ENCODE measurements around the gene LRRC8B. TPM values are rescaled to one million over a fixed set of nuclear protein-coding genes. Genes with fewer than 3 reads are reported as not detected.
A peak's percentile ranks its signal among the peaks of the same experiment; 100 is the strongest.

The LRRC8B gene
- polyA plus RNA-seq, 3 donors: 4.5 to 9.1 (median 7.9) TPM

- Histone ChIP-seq H4K20me1 (ENCODE audit: insufficient read depth, low read length) (peaks cover 60% of the 10 kb centered on the region), H2AFZ (ENCODE audit: insufficient read depth, low read depth, low read length, poor library complexity, severe bottlenecking) (no peak overlapping the region), H3K27me3 (ENCODE audit: control insufficient read depth in 2 of 2, insufficient read depth in 2 of 2, low read length in 2 of 2) (no peaks in the 10 kb centered on the region), H3K4me1 (ENCODE audit: control insufficient read depth in 1 of 2, insufficient read depth in 2 of 2, low read length in 2 of 2) (peaks cover 2 to 11% of the 10 kb centered on the region in 2 donors), H3K36me3 (replicated peaks in 1 of 2; ENCODE audit: control insufficient read depth in 1 of 2, insufficient read depth in 2 of 2, low read length in 2 of 2) (peaks cover 0 to 12% of the 10 kb centered on the region in 2 donors), H3K9ac (ENCODE audit: insufficient read depth, low read length, poor library complexity, severe bottlenecking) (no peak overlapping the region), H3K4me3 (replicated peaks in 1 of 3; ENCODE audit: low read depth in 2 of 3, low read length in 3 of 3) (no peak overlapping the region), H3K79me2 (ENCODE audit: insufficient read depth, low read length) (peaks cover 94% of the 10 kb centered on the region), H3K9me3 (replicated peaks in 1 of 2; ENCODE audit: control insufficient read depth in 1 of 2, insufficient read depth in 1 of 2, low read length in 2 of 2) (no peaks in the 10 kb centered on the region), H3K4me2 (replicated peaks; ENCODE audit: extremely low read depth, low read length, poor library complexity, severe bottlenecking) (no peak overlapping the region), H3K27ac (ENCODE audit: low read depth in 1 of 2, low read length in 2 of 2) (no peak overlapping the region)
- no peak for TF ChIP-seq CTCF (IDR thresholded peaks at IDR 0.05)
- DNase-seq: no peak
- Mint-ChIP-seq H3K4me1 (peaks cover 29% of the 10 kb centered on the region), H3K36me3 (peaks cover 11 to 17% of the 10 kb centered on the region in 2 donors), H3K27me3 (ENCODE audit: low read depth in 3 of 3) (peaks cover 0 to 3% (median 1%) of the 10 kb centered on the region in 3 donors), H3K4me3 (no peak overlapping the region), H3K9me3 (peaks cover 0 to 4% (median 2%) of the 10 kb centered on the region in 7 donors), H3K27ac (peak overlapping the region in 1 of 7 donors; percentile 59)
- no CpG with 5 or more reads among the region's 4 CpGs for WGBS (ENCODE audit: insufficient coverage)
- intact Hi-C loops (cut with micrococcal nuclease): loop anchor here in 1 of 2 donors (10.0 kb wide), 1 partner anchor 463 kb away; the partner anchor contains the start of gene ZNF326
These were observed 7.6 kb downstream of the LRRC8B start for GRCh38 chr1:89532228-89532627.

GRCh38 chr1:89532866-89533265 lies 8.2 kb downstream of the LRRC8B start:
- no peak for TF ChIP-seq CTCF (IDR thresholded peaks at IDR 0.05)
- Mint-ChIP-seq H3K9me3 (peaks cover 0 to 4% (median 2%) of the 10 kb centered on the region in 7 donors), H3K4me3 (no peak overlapping the region), H3K4me1 (peaks cover 30% of the 10 kb centered on the region), H3K27ac (peak overlapping the region in 1 of 7 donors; percentile 72), H3K36me3 (peaks cover 11 to 17% of the 10 kb centered on the region in 2 donors), H3K27me3 (ENCODE audit: low read depth in 3 of 3) (peaks cover 0 to 3% (median 1%) of the 10 kb centered on the region in 3 donors)
- Histone ChIP-seq H3K4me2 (replicated peaks; ENCODE audit: extremely low read depth, low read length, poor library complexity, severe bottlenecking) (no peak overlapping the region), H3K79me2 (ENCODE audit: insufficient read depth, low read length) (peaks cover 96% of the 10 kb centered on the region), H3K9me3 (replicated peaks in 1 of 2; ENCODE audit: control insufficient read depth in 1 of 2, insufficient read depth in 1 of 2, low read length in 2 of 2) (no peaks in the 10 kb centered on the region), H3K9ac (ENCODE audit: insufficient read depth, low read length, poor library complexity, severe bottlenecking) (no peak overlapping the region), H3K36me3 (replicated peaks in 1 of 2; ENCODE audit: control insufficient read depth in 1 of 2, insufficient read depth in 2 of 2, low read length in 2 of 2) (peaks cover 0 to 12% of the 10 kb centered on the region in 2 donors), H3K27me3 (ENCODE audit: control insufficient read depth in 2 of 2, insufficient read depth in 2 of 2, low read length in 2 of 2) (no peaks in the 10 kb centered on the region), H3K4me1 (ENCODE audit: control insufficient read depth in 1 of 2, insufficient read depth in 2 of 2, low read length in 2 of 2) (peaks cover 7 to 9% of the 10 kb centered on the region in 2 donors), H3K4me3 (replicated peaks in 1 of 3; ENCODE audit: low read depth in 2 of 3, low read length in 3 of 3) (no peak overlapping the region), H2AFZ (ENCODE audit: insufficient read depth, low read depth, low read length, poor library complexity, severe bottlenecking) (no peak overlapping the region), H4K20me1 (ENCODE audit: insufficient read depth, low read length) (peaks cover 66% of the 10 kb centered on the region), H3K27ac (ENCODE audit: low read depth in 1 of 2, low read length in 2 of 2) (no peak overlapping the region)
- DNase-seq: no peak
- no CpG with 5 or more reads among the region's 1 CpG for WGBS (ENCODE audit: insufficient coverage)
- intact Hi-C loops (cut with micrococcal nuclease): loop anchor here in 1 of 2 donors (10.0 kb wide), 1 partner anchor 462 kb away; the partner anchor contains the start of gene ZNF326
